Upper lobe of right lung (tissue), 1 donor: Measurements from ENCODE around the gene BMP6. TPM values are rescaled to one million over a fixed set of nuclear protein-coding genes. Genes with fewer than 3 reads are reported as not detected.

ENCODE experiments used
- ATAC-seq: fragments of 200-7000 bp; cut with Tn5 transposase; one replicate; pipeline ENCODE4 v1.9.1; 2020; ENCODE audit warnings: mild to moderate bottlenecking, moderate library complexity
- DNase-seq: peaks from one replicate; pipeline ENCODE4 v3.0.0-alpha.2; 2020
- H3K27ac ChIP-seq: fragments of 200-600 bp; one replicate; pipeline ENCODE4 v1.8.0; 2022
- H3K27me3 ChIP-seq: fragments of 200-600 bp; one replicate; pipeline ENCODE4 v1.8.0; 2022; ENCODE audit warnings: mild to moderate bottlenecking
- H3K36me3 ChIP-seq: fragments of 200-600 bp; one replicate; pipeline ENCODE4 v1.8.0; 2022
- H3K4me1 ChIP-seq: fragments of 200-600 bp; one replicate; pipeline ENCODE4 v1.8.0; 2022
- H3K4me3 ChIP-seq: fragments of 200-600 bp; one replicate; pipeline ENCODE4 v1.8.0; 2022; ENCODE audit warnings: mild to moderate bottlenecking
- H3K9me3 ChIP-seq: fragments of 200-600 bp; one replicate; pipeline ENCODE4 v1.8.0; 2022
- CTCF ChIP-seq: fragments of 200-600 bp; IDR thresholded peaks from one replicate; pipeline ENCODE4 v1.8.0; 2022; ENCODE audit warnings: antibody characterized with exemption
- intact Hi-C: fragments of 100-400 bp; cut with DNase I; formaldehyde crosslinking; loops from one replicate; pipeline ENCODE4 v1.11.0; 2022
- total RNA-seq: library from RNA; stranded (reverse); fragmentation: NEBNext Ultra II Directional; extraction: Animal tissue kit (Norgen Biotek cat#: 25700); gene quantifications from one replicate; pipeline ENCODE4 v1.2.1, GENCODE V29; 2021
- donor health status: DM: no; HTN: yes; CAD: no; lungs with severe emphysema.

Gene BMP6
- total RNA-seq, 1 donor from 2014 or later = 6.6 TPM

GRCh38 chr6:7737106-7737505 lies 11.2 kb downstream of the BMP6 start:
- H3K27ac ChIP-seq = no peak overlapping the region
- intact Hi-C loops = no loop called here
- no peak for TF ChIP-seq CTCF

GRCh38 chr6:7737867-7738266 lies 12.0 kb downstream of the BMP6 start:
- intact Hi-C loops = no loop called here
- no peak for DNase-seq
- H3K9me3 ChIP-seq = no peaks in the 10 kb centered on the region
- no peak overlapping the region for H3K4me3 ChIP-seq
- no peaks in the 10 kb centered on the region for H3K4me1 ChIP-seq
- no peaks in the 10 kb centered on the region for H3K36me3 ChIP-seq
- no peak for ATAC-seq
- peaks cover 4% of the 10 kb centered on the region for H3K27me3 ChIP-seq
- TF ChIP-seq CTCF = no peak
- no peak overlapping the region for H3K27ac ChIP-seq

More at GRCh38 chr6:7737106-7737505, 11.2 kb downstream of the BMP6 start:
- no peaks in the 10 kb centered on the region for H3K4me1 ChIP-seq
- H3K9me3 ChIP-seq = no peaks in the 10 kb centered on the region
- DNase-seq = no peak
- peaks cover 4% of the 10 kb centered on the region for H3K27me3 ChIP-seq
- no peaks in the 10 kb centered on the region for H3K36me3 ChIP-seq
- no peak for ATAC-seq
- H3K4me3 ChIP-seq = no peak overlapping the region

- TF ChIP-seq CTCF = no peak
- Histone ChIP-seq H3K27ac (no peak overlapping the region), H3K27me3 (no peaks in the 10 kb centered on the region), H3K9me3 (no peaks in the 10 kb centered on the region), H3K36me3 (no peaks in the 10 kb centered on the region), H3K4me3 (no peak overlapping the region), H3K4me1 (no peaks in the 10 kb centered on the region)
- DNase-seq (no peak), ATAC-seq (no peak)
- intact Hi-C loops = no loop called here
Observed at GRCh38 chr6:7742223-7742785, 16.4 kb downstream of the BMP6 start.

- no peak for DNase-seq
Observed at GRCh38 chr6:7745942-7746341, 20.0 kb downstream of the BMP6 start.

GRCh38 chr6:7747016-7747415 lies 21.1 kb downstream of the BMP6 start:
- Histone ChIP-seq H3K4me1 (no peaks in the 10 kb centered on the region), H3K9me3 (no peaks in the 10 kb centered on the region), H3K27me3 (no peaks in the 10 kb centered on the region), H3K36me3 (no peaks in the 10 kb centered on the region), H3K27ac (no peak overlapping the region), H3K4me3 (no peak overlapping the region)
- DNase-seq = no peak
- intact Hi-C loops = no loop called here
- no peak for ATAC-seq
- TF ChIP-seq CTCF = no peak

More at GRCh38 chr6:7745942-7746341, 20.0 kb downstream of the BMP6 start:
- H3K27ac ChIP-seq = no peak overlapping the region
- H3K4me1 ChIP-seq = no peaks in the 10 kb centered on the region
- no peak for TF ChIP-seq CTCF
- intact Hi-C loops = no loop called here
- H3K9me3 ChIP-seq = no peaks in the 10 kb centered on the region
- H3K36me3 ChIP-seq = no peaks in the 10 kb centered on the region
- ATAC-seq = no peak
- H3K4me3 ChIP-seq = no peak overlapping the region
- no peaks in the 10 kb centered on the region for H3K27me3 ChIP-seq

- no peaks in the 10 kb centered on the region for H3K4me1 ChIP-seq
- H3K9me3 ChIP-seq = no peaks in the 10 kb centered on the region
- H3K27ac ChIP-seq = no peak overlapping the region
- H3K4me3 ChIP-seq = no peak overlapping the region
- H3K36me3 ChIP-seq = no peaks in the 10 kb centered on the region
- ATAC-seq (no peak), DNase-seq (no peak)
- intact Hi-C loops = no loop called here
- no peak for TF ChIP-seq CTCF
- no peaks in the 10 kb centered on the region for H3K27me3 ChIP-seq
Observed at GRCh38 chr6:7747433-7747832, 21.5 kb downstream of the BMP6 start.
